Measurements from ENCODE around the gene TANGO2.

TANGO2 gene

GRCh38 chr22:19988331-19988808 lies 32.5 kb upstream of the TANGO2 start:
- no peak for DNase-seq
- ATAC-seq = no peak
- H3K27me3 Mint-ChIP-seq = peaks cover 2% of the 10 kb centered on the region
- H3K36me3 Mint-ChIP-seq (ENCODE audit: low read depth) = no peaks in the 10 kb centered on the region
- H3K9me3 Mint-ChIP-seq = no peaks in the 10 kb centered on the region
- no peak overlapping the region for H3K27ac Mint-ChIP-seq
- H3K4me1 Mint-ChIP-seq = peaks cover 4% of the 10 kb centered on the region
- no peak overlapping the region for H3K4me3 Mint-ChIP-seq

DNA sequence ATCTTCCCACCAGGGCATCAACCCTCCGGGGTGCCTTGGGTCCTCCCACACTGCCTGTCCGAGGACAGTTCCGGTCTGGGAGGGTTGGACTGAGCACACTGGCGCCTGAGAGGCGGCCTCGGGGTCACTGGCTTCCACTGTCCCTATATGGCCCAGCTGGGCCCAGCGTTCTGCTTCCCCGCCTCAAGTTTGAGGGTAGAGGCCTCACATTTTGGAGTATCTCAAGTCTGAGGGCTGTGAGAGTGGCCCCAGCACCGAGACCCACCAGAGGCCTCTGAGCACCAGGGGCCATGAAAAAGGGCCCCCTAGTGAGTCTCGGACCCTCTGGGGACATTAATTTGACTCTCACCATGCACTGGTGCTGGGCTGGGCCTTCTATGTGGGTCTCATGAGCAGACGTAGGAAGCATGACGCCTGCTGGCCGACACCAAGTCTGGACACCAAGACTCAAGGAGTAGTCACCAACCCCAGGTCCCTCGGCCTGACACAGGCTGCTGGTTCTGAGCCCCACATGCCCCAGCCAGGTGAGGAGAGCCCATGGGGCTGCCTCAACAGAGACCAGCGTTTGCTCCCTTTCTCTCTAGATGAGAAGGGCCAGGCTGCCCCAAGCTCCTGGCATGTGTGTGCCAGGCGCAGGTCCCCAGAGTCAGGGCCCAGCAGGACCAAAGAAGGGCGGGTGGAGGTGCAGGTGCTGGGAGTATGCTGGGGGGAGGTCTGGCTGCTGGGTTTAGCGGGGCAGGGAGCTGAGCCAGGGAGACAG lies 31.8 kb upstream of the TANGO2 start:
- ATAC-seq (no peak), DNase-seq (no peak)
- Mint-ChIP-seq H3K27me3 (peaks cover 2% of the 10 kb centered on the region), H3K27ac (no peak overlapping the region), H3K4me3 (no peak overlapping the region), H3K36me3 (ENCODE audit: low read depth) (no peaks in the 10 kb centered on the region), H3K9me3 (no peaks in the 10 kb centered on the region), H3K4me1 (peaks cover 4% of the 10 kb centered on the region)

- Mint-ChIP-seq H3K9me3 (no peaks in the 10 kb centered on the region), H3K27me3 (peaks cover 2% of the 10 kb centered on the region), H3K27ac (no peak overlapping the region), H3K4me3 (no peak overlapping the region), H3K4me1 (peaks cover 4% of the 10 kb centered on the region), H3K36me3 (ENCODE audit: low read depth) (no peaks in the 10 kb centered on the region)
- ATAC-seq (no peak), DNase-seq (no peak)
These were observed 31.2 kb upstream of the TANGO2 start for GRCh38 chr22:19989725-19990067.

GRCh38 chr22:19990188-19990587 lies 30.7 kb upstream of the TANGO2 start:
- Mint-ChIP-seq H3K4me1 (peaks cover 4% of the 10 kb centered on the region), H3K27me3 (peaks cover 2% of the 10 kb centered on the region), H3K9me3 (no peaks in the 10 kb centered on the region), H3K4me3 (no peak overlapping the region), H3K36me3 (ENCODE audit: low read depth) (no peaks in the 10 kb centered on the region), H3K27ac (no peak overlapping the region)
- ATAC-seq (no peak), DNase-seq (no peak)

- ATAC-seq = no peak
- H3K27ac Mint-ChIP-seq = no peak overlapping the region
- H3K9me3 Mint-ChIP-seq = no peaks in the 10 kb centered on the region
- no peaks in the 10 kb centered on the region for H3K36me3 Mint-ChIP-seq (ENCODE audit: low read depth)
- DNase-seq = no peak
- H3K4me3 Mint-ChIP-seq = no peak overlapping the region
- peaks cover 4% of the 10 kb centered on the region for H3K4me1 Mint-ChIP-seq
- no peaks in the 10 kb centered on the region for H3K27me3 Mint-ChIP-seq
These were observed 30.1 kb upstream of the TANGO2 start for GRCh38 chr22:19990609-19991394.

GRCh38 chr22:19991395-19991644 lies 29.6 kb upstream of the TANGO2 start:
- Mint-ChIP-seq H3K27me3 (no peaks in the 10 kb centered on the region), H3K4me1 (peaks cover 2% of the 10 kb centered on the region), H3K9me3 (no peaks in the 10 kb centered on the region), H3K36me3 (ENCODE audit: low read depth) (no peaks in the 10 kb centered on the region), H3K4me3 (no peak overlapping the region), H3K27ac (no peak overlapping the region)
- DNase-seq = no peak
- ATAC-seq = no peak

- ATAC-seq = no peak
- no peaks in the 10 kb centered on the region for H3K4me1 Mint-ChIP-seq
These were observed 29.1 kb upstream of the TANGO2 start for GRCh38 chr22:19991645-19992451.

DNA sequence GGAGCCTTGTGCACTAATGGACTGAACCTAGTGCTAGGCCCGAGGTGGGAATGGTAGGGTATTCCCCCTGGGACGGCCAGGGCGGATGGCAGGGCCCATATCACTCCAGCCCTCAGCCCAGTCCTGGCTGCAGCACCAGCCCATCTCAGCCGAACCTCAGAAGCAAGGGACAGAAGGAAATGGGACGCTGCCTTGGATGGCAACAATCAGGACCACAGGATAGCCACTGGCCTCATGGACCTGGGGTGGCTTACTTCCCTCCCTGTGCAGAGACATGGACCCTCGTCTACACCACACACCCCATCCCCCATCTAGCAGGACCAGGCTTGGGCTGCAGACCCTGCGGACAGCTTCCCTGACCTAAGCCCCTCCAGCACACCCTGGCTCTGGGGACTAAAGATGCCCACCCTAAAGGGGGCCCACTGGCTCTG lies 28.4 kb upstream of the TANGO2 start:
- no peaks in the 10 kb centered on the region for H3K36me3 Mint-ChIP-seq (ENCODE audit: low read depth)
- no peak for ATAC-seq
- no peak overlapping the region for H3K27ac Mint-ChIP-seq

More at GRCh38 chr22:19991645-19992451, 29.1 kb upstream of the TANGO2 start:
- no peaks in the 10 kb centered on the region for H3K9me3 Mint-ChIP-seq
- no peak overlapping the region for H3K27ac Mint-ChIP-seq
- DNase-seq = no peak
- H3K36me3 Mint-ChIP-seq (ENCODE audit: low read depth) = no peaks in the 10 kb centered on the region
- no peaks in the 10 kb centered on the region for H3K27me3 Mint-ChIP-seq
- H3K4me3 Mint-ChIP-seq = no peak overlapping the region

DNA sequence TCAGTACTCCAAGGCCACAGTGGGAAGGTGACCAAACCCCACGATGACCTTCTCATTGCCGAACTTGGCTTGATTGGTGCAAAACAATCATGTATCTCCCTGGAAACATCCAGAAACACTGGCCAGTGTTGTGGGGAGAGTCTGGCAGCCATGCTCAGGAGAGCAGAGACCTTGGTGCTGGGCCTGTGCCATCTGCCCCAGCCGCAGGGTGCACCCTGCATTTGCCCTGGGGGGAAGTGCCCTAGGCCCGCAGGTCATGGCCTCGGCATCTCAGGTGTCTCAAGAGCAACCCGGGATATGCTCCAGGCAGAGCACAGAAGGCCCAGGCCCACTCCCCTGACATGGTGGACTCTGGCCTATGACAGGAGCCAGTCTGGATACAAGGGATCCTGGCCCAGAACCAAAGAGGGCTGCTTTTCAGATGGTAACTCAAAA lies 28.0 kb upstream of the TANGO2 start:
- DNase-seq (no peak), ATAC-seq (no peak)
- H3K27me3 Mint-ChIP-seq = no peaks in the 10 kb centered on the region
- no peak overlapping the region for H3K4me3 Mint-ChIP-seq
- H3K36me3 Mint-ChIP-seq (ENCODE audit: low read depth) = no peaks in the 10 kb centered on the region
- no peaks in the 10 kb centered on the region for H3K9me3 Mint-ChIP-seq
- no peaks in the 10 kb centered on the region for H3K4me1 Mint-ChIP-seq
- H3K27ac Mint-ChIP-seq = no peak overlapping the region

More for the DNA sequence above, 28.4 kb upstream of the TANGO2 start:
- DNase-seq = no peak
- no peak overlapping the region for H3K4me3 Mint-ChIP-seq
- H3K9me3 Mint-ChIP-seq = no peaks in the 10 kb centered on the region
- no peaks in the 10 kb centered on the region for H3K27me3 Mint-ChIP-seq
- no peaks in the 10 kb centered on the region for H3K4me1 Mint-ChIP-seq

GRCh38 chr22:19993926-19994325 lies 27.0 kb upstream of the TANGO2 start:
- Mint-ChIP-seq H3K9me3 (no peaks in the 10 kb centered on the region), H3K36me3 (ENCODE audit: low read depth) (no peaks in the 10 kb centered on the region), H3K27me3 (no peaks in the 10 kb centered on the region), H3K4me1 (no peaks in the 10 kb centered on the region), H3K27ac (no peak overlapping the region), H3K4me3 (no peak overlapping the region)
- DNase-seq (no peak), ATAC-seq (no peak)

DNA sequence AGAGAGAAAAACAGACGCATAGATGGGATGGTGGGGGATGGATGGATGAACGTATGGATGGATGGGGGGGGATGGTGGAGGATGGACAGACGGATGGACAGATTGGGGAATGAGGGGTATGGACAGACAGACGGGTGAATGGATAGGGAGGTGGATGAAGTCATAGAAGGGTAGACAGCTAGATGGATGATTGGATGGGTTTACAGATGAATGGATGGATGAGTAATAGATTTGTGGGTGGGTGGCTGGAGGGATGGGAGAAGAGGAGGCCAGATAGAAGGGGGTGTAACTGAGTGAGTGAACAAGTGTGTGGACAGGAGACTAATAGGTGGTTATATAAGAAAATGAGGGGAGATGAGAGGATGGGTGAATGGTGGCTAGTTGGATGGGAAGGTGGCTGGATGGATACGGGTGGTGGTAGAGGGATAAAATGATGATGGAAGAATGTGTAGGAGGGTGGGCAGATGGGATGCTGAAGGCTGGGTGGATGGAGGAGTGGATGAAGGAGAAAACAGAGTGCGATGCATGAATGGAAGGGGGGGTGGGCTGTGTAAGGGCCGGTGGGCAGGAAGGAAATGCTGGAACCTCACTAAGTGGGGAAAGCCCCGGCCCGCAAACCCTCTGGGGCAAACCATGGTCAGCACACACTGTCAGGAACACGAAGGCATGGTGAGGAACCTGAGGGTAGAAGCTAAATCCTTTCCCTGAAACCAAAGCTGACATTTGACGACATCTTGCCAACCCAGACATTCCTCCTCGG lies 25.9 kb upstream of the TANGO2 start:
- H3K4me1 Mint-ChIP-seq = no peaks in the 10 kb centered on the region
- no peaks in the 10 kb centered on the region for H3K36me3 Mint-ChIP-seq (ENCODE audit: low read depth)
- H3K9me3 Mint-ChIP-seq = no peaks in the 10 kb centered on the region
- no peaks in the 10 kb centered on the region for H3K27me3 Mint-ChIP-seq
- ATAC-seq (no peak), DNase-seq (no peak)
- H3K4me3 Mint-ChIP-seq = no peak overlapping the region
- H3K27ac Mint-ChIP-seq = no peak overlapping the region

DNA sequence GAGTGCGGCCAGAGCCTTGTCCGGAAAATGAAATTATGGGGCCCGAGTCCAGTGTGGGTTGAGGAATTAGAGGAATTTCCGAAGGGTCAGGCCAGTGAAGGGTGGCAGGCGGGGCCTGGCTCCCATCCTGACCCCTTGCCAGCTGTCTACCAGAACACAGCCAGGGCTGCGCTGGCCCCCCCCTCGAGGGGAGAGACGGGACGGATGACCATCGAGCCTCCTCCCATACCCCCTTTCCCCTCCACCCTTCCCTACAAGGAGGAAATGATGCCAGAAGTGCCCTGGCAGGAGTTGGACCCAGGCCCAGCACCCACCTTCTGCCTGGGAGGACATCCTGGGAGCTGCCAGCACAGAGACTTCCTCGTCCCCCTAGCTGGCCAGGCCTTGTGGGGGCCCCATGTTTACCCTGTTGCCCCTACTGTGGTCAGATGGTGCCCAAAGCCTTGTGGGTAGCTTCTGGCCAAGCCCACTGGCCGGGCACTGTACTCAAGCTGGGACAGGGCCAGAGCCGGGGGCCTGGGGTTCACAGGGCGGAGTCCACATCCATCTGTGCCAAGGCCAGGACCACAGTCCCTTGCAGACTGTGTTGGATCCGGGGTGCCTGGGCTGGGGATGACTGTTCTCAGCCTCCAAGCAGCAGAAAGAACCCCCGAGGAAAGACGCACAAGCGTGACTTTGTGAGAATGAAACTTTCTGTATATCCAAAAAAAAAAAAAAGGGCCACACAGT lies 25.1 kb upstream of the TANGO2 start:
- Mint-ChIP-seq H3K4me1 (no peaks in the 10 kb centered on the region), H3K36me3 (ENCODE audit: low read depth) (no peaks in the 10 kb centered on the region), H3K4me3 (no peak overlapping the region), H3K9me3 (no peaks in the 10 kb centered on the region), H3K27me3 (no peaks in the 10 kb centered on the region), H3K27ac (no peak overlapping the region)
- no peak for ATAC-seq
- no peak for DNase-seq

- H3K36me3 Mint-ChIP-seq (ENCODE audit: low read depth) = peaks cover 3% of the 10 kb centered on the region
- DNase-seq (no peak), ATAC-seq (no peak)
- no peaks in the 10 kb centered on the region for H3K9me3 Mint-ChIP-seq
- no peak overlapping the region for H3K27ac Mint-ChIP-seq
- H3K4me3 Mint-ChIP-seq = no peak overlapping the region
- no peaks in the 10 kb centered on the region for H3K27me3 Mint-ChIP-seq
- no peaks in the 10 kb centered on the region for H3K4me1 Mint-ChIP-seq
These were observed 24.1 kb upstream of the TANGO2 start for GRCh38 chr22:19996694-19997384.

Measured in activated naive CD8-positive, alpha-beta T cell treated with anti-CD3 and anti-CD28 coated beads, Interleukin-2, amount 50 U/mL, for 24 hours (primary cell).